HCT116 (cell line): ENCODE data around the gene NOP53. TPM values are rescaled to one million over a fixed set of nuclear protein-coding genes. Genes with fewer than 3 reads are reported as not detected.

Experiments used
- ATAC-seq: fragments of 200-7000 bp; cut with Tn5 transposase; 2 replicates; pipeline ENCODE4 v1.9.1; 2020; ENCODE audit warnings: mild to moderate bottlenecking, moderate library complexity
- BruUV-seq: library from RNA; stranded (reverse); fragments of 400-500 nt; replicated peaks from 2 replicates; lab custom pipeline; 2021; lab: Mats Ljungman, UMichigan
- CTCF ChIA-PET: fragments of 300-600 bp; sonication (Branson Sonifier 250); formaldehyde crosslinking; loops from one replicate; lab custom pipeline; 2021; ENCODE audit warnings: antibody characterized with exemption; lab: Charles Lee
- POLR2A ChIA-PET: fragments of 300-600, 350-600 bp; sonication (Branson Sonifier 250); formaldehyde crosslinking; loops from one replicate; lab custom pipeline; 2021; ENCODE audit warnings: antibody characterized with exemption; lab: Charles Lee
- RAD21 ChIA-PET, 2 experiments: fragments of 300-600 bp; sonication (Branson Sonifier 250); formaldehyde crosslinking; loops; one replicate each; lab custom pipeline; 2023; ENCODE audit warnings: low total read pairs in 2 of 2; ENCODE audit not compliant: uncharacterized antibody in 2 of 2, unreplicated experiment in 2 of 2, low non-redundant PET in 1 of 2; lab: Charles Lee
- DNase-seq: peaks from one replicate; pipeline ENCODE4 v3.0.0-alpha.2; 2010; ENCODE audit warnings: low read depth, low spot score
- H2AFZ ChIP-seq: fragments of 200-600 bp; shearing (Covaris generic), sonication (generic); 2 replicates; pipeline ENCODE4 v1.6.1; 2017; ENCODE audit warnings: low read depth, mixed run types, mixed read lengths, antibody characterized with exemption, low read length; ENCODE audit not compliant: poor library complexity, severe bottlenecking
- H3K27ac ChIP-seq: 2 replicates; pipeline ENCODE4 v1.5.1; 2012; ENCODE audit warnings: low read depth, low read length
- H3K27me3 ChIP-seq: fragments of 200-600 bp; sonication (generic); 2 replicates; pipeline ENCODE4 v1.6.1; 2016; ENCODE audit warnings: mixed run types, low read length, mixed read lengths; ENCODE audit not compliant: insufficient read depth
- H3K36me3 ChIP-seq, 2 experiments: fragments of 200-500 bp in 1 of 2; fragments of 200-600 bp in 1 of 2; sonication (Bioruptor generic) in 1 of 2; sonication (generic) in 1 of 2; 2 replicates each; pipeline versions ENCODE4 v1.5.1 to v1.6.1; 2014 to 2016; ENCODE audit warnings: low read length in 2 of 2, inconsistent platforms in 1 of 2, mixed read lengths in 1 of 2, mixed run types in 1 of 2; ENCODE audit not compliant: insufficient read depth in 2 of 2, control insufficient read depth in 1 of 2
- H3K4me1 ChIP-seq, 2 experiments: fragments of 200-600 bp in 1 of 2; sonication (generic) in 1 of 2; 2 replicates each; pipeline versions ENCODE4 v1.5.1 to v1.6.1; 2012 to 2017; ENCODE audit warnings: low read length in 2 of 2, inconsistent platforms in 1 of 2, mild to moderate bottlenecking in 1 of 2, mixed read lengths in 1 of 2, mixed run types in 1 of 2, moderate library complexity in 1 of 2; ENCODE audit not compliant: insufficient read depth in 2 of 2, control insufficient read depth in 1 of 2
- H3K4me2 ChIP-seq: fragments of 200-600 bp; sonication (generic); 2 replicates; pipeline ENCODE4 v1.6.1; 2017; ENCODE audit warnings: mixed run types, low read length, mixed read lengths
- H3K4me3 ChIP-seq, 2 experiments: fragments of 200-600 bp in 1 of 2; sonication (generic) in 1 of 2; replicated peaks in 1 of 2; 2 replicates each; pipeline ENCODE4 v1.5.1; 2011 to 2016; ENCODE audit warnings: low read length in 2 of 2, control low read depth in 1 of 2, low read depth in 1 of 2, mild to moderate bottlenecking in 1 of 2, mixed read lengths in 1 of 2, mixed run types in 1 of 2
- H3K79me2 ChIP-seq: fragments of 200-600 bp; sonication (generic); 2 replicates; pipeline ENCODE4 v1.6.1; 2017; ENCODE audit warnings: mild to moderate bottlenecking, mixed run types, low read length, moderate library complexity, mixed read lengths; ENCODE audit not compliant: insufficient read depth
- H3K9ac ChIP-seq: fragments of 200-600 bp; sonication (generic); 2 replicates; pipeline ENCODE4 v1.6.1; 2016; ENCODE audit warnings: low read length, mixed read lengths
- H3K9me2 ChIP-seq: fragments of 200-600 bp; sonication (generic), shearing (Covaris generic); 2 replicates; pipeline ENCODE4 v1.6.1; 2017; ENCODE audit warnings: mixed run types, mild to moderate bottlenecking, moderate library complexity; ENCODE audit not compliant: insufficient read depth
- H3K9me3 ChIP-seq, 2 experiments: fragments of 200-500 bp in 1 of 2; fragments of 200-600 bp in 1 of 2; sonication (Bioruptor generic) in 1 of 2; sonication (generic) in 1 of 2; 2 replicates each; pipeline ENCODE4 v1.6.1; 2014 to 2017; ENCODE audit warnings: low read length in 2 of 2, mixed read lengths in 2 of 2, inconsistent platforms in 1 of 2, low read depth in 1 of 2, mild to moderate bottlenecking in 1 of 2, mixed run types in 1 of 2, moderate library complexity in 1 of 2; ENCODE audit not compliant: control insufficient read depth in 1 of 2, insufficient read depth in 1 of 2
- H4K20me1 ChIP-seq: fragments of 200-600 bp; sonication (generic), shearing (Covaris generic); 2 replicates; pipeline ENCODE4 v1.6.1; 2017; ENCODE audit warnings: mixed run types, mild to moderate bottlenecking, moderate library complexity; ENCODE audit not compliant: insufficient read depth
- CBX3 ChIP-seq: IDR thresholded peaks from 2 replicates; pipeline ENCODE4 v1.6.1; 2012; ENCODE audit warnings: low read depth
- CTCF ChIP-seq, 3 experiments: fragments of 200-600 bp in 1 of 3; sonication (generic) in 1 of 3; IDR thresholded peaks in 2 of 3; conservative IDR thresholded peaks in 1 of 3; 2 replicates each; pipeline ENCODE4 v1.5.1; 2012 to 2017; ENCODE audit warnings: low read depth in 2 of 3, low read length in 2 of 3, antibody characterized with exemption in 1 of 3, borderline replicate concordance in 1 of 3, control low read depth in 1 of 3, mild to moderate bottlenecking in 1 of 3, mixed read lengths in 1 of 3, mixed run types in 1 of 3, moderate library complexity in 1 of 3; ENCODE audit not compliant: insufficient read depth in 1 of 3
- EGR1 ChIP-seq: IDR thresholded peaks from 2 replicates; pipeline ENCODE4 v1.6.1; 2012; ENCODE audit warnings: low read depth
- EZH2 ChIP-seq: fragments of 200-600 bp; sonication (generic); IDR thresholded peaks from 2 replicates; pipeline ENCODE4 v1.6.1; 2017; ENCODE audit warnings: antibody characterized with exemption, mixed run types
- JUND ChIP-seq: IDR thresholded peaks from 2 replicates; pipeline ENCODE4 v1.6.1; 2012
- RAD21 ChIP-seq: IDR thresholded peaks from 2 replicates; pipeline ENCODE4 v1.6.1; 2012; ENCODE audit warnings: low read depth, mild to moderate bottlenecking
- SIN3A ChIP-seq: IDR thresholded peaks from 2 replicates; pipeline ENCODE4 v1.6.1; 2012; ENCODE audit warnings: low read depth
- SP1 ChIP-seq: IDR thresholded peaks from 2 replicates; pipeline ENCODE4 v1.6.1; 2012; ENCODE audit warnings: low read depth
- intact Hi-C: fragments of 100-400 bp; cut with micrococcal nuclease; formaldehyde crosslinking; loops from 2 replicates; pipeline ENCODE4 v1.10.0; 2022
- total RNA-seq: library from RNA; stranded (reverse); gene quantifications from one replicate; pipeline ENCODE4 v1.2.1, GENCODE V29; 2021; ENCODE audit not compliant: unreplicated experiment

NOP53 gene
- total RNA-seq, 1 experiment from 2014 or later, result 322 TPM

GRCh38 chr19:47698631-47699359 lies 46.6 kb upstream of the NOP53 start:
- CTCF ChIA-PET, result interaction anchor here (1.0 to 3.1 kb wide), 12 partner anchors 9 to 274 kb away, joined by 4 to 38 read pairs (median 7); partner anchors contain the start of genes EHD2 and KPTN
- POLR2A ChIA-PET, result interaction anchor here (0.9 kb wide), 1 partner anchor 262 kb away, joined by 3 read pairs; no protein-coding TSS in a partner anchor

GRCh38 chr19:47699360-47699917 lies 45.9 kb upstream of the NOP53 start:
- H3K36me3 ChIP-seq, result peaks cover 7 to 10% of the 10 kb centered on the region in 2 experiments; a peak in 3 of 4 replicates
- H3K4me2 ChIP-seq, result no peak overlapping the region
- H3K4me1 ChIP-seq, result peaks cover 3 to 8% of the 10 kb centered on the region in 2 experiments; a peak in 3 of 4 replicates
- no peaks in the 10 kb centered on the region for H4K20me1 ChIP-seq
- no TSS peak for BruUV-seq
- H2AFZ ChIP-seq, result no peak overlapping the region
- no peaks in the 10 kb centered on the region for H3K79me2 ChIP-seq
- RAD21 ChIA-PET, result interaction anchor here in 1 of 2 experiments (1.0 kb wide), 1 partner anchor 263 kb away, joined by 3 read pairs; no protein-coding TSS in a partner anchor
- no peaks in the 10 kb centered on the region for H3K27me3 ChIP-seq
- POLR2A ChIA-PET, result no interaction called here
- intact Hi-C loops, result loop anchor here (5.0 to 10.0 kb wide), 2 partner anchors 97 to 405 kb away; no protein-coding TSS in a partner anchor
- H3K9ac ChIP-seq, result no peak overlapping the region
- TF ChIP-seq CTCF (IDR thresholded peaks at IDR 0.05 in 2 of 3, conservative IDR thresholded peaks at IDR 0.05 in 1 of 3; ENCODE audit: borderline replicate concordance in 1 of 3, insufficient read depth in 1 of 3, low read depth in 2 of 3, low read length in 2 of 3), result peak; percentile 61 to 95 (median 86); a peak in 5 of 6 replicates
- no peak for TF ChIP-seq JUND
- TF ChIP-seq EZH2, result no peak
- no peak for TF ChIP-seq SP1
- peak; percentile 75 for TF ChIP-seq RAD21
- no peak overlapping the region for H3K27ac ChIP-seq
- no peak overlapping the region for H3K4me3 ChIP-seq
- CTCF ChIA-PET, result interaction anchor here (1.0 to 3.1 kb wide), 8 partner anchors 13 to 271 kb away, joined by 4 to 38 read pairs (median 7); partner anchors contain the start of genes EHD2, KPTN and NAPA
- no peak for DNase-seq
- no peaks in the 10 kb centered on the region for H3K9me2 ChIP-seq
- no peaks in the 10 kb centered on the region for H3K9me3 ChIP-seq
- peak; percentile 71 for ATAC-seq

More at GRCh38 chr19:47698631-47699359, 46.6 kb upstream of the NOP53 start:
- no peak for DNase-seq
- no TSS peak for BruUV-seq
- H3K4me2 ChIP-seq, result no peak overlapping the region
- no peak overlapping the region for H3K9ac ChIP-seq
- intact Hi-C loops, result loop anchor here (1.0 to 10.0 kb wide), 4 partner anchors 96 to 404 kb away; partner anchors contain the start of gene NAPA
- no peaks in the 10 kb centered on the region for H3K27me3 ChIP-seq
- no peaks in the 10 kb centered on the region for H3K9me2 ChIP-seq
- no peaks in the 10 kb centered on the region for H4K20me1 ChIP-seq
- TF ChIP-seq CBX3 (no peak), EGR1 (no peak), SIN3A (no peak)
- no peak overlapping the region; the same call in 1 of the 2 replicates for H3K27ac ChIP-seq
- H2AFZ ChIP-seq, result no peak overlapping the region
- H3K9me3 ChIP-seq, result no peaks in the 10 kb centered on the region
- no peaks in the 10 kb centered on the region for H3K79me2 ChIP-seq
- H3K4me1 ChIP-seq, result peaks cover 3 to 8% of the 10 kb centered on the region in 2 experiments; a peak in 3 of 4 replicates
- RAD21 ChIA-PET, result interaction anchor here (0.7 to 1.5 kb wide), 4 partner anchors 7 to 263 kb away, joined by 3 to 8 read pairs (median 3); no protein-coding TSS in a partner anchor
- peaks cover 7 to 10% of the 10 kb centered on the region in 2 experiments; a peak in 3 of 4 replicates for H3K36me3 ChIP-seq
- ATAC-seq, result 0 out of 2 replicates have a peak, but pooled peaks have one; percentile 2
- H3K4me3 ChIP-seq, result no peak overlapping the region
